GM19467 (cell line): ENCODE measurements around the gene CCR5.

Source experiments
- ATAC-seq: cut with Tn5 transposase; IDR thresholded peaks from one replicate; pipeline ENCODE4 v1.9.1; 2021; ENCODE audit warnings: mild to moderate bottlenecking, moderate library complexity; ENCODE audit not compliant: unreplicated experiment

CCR5 gene

GRCh38 chr3:46406443-46406787, 35.7 kb downstream of the CCR5 start:
- ATAC-seq, result no peak

- no peak for ATAC-seq
These were observed 36.3 kb downstream of the CCR5 start, which contains the start of the genes CCR5AS and CCRL2 for GRCh38 chr3:46406788-46407611. CCR5AS (minus strand) TSS chr3:46407066. CCRL2 (plus strand) TSS chr3:46407259; CDS start chr3:46408080, 821 bp downstream.

DNA sequence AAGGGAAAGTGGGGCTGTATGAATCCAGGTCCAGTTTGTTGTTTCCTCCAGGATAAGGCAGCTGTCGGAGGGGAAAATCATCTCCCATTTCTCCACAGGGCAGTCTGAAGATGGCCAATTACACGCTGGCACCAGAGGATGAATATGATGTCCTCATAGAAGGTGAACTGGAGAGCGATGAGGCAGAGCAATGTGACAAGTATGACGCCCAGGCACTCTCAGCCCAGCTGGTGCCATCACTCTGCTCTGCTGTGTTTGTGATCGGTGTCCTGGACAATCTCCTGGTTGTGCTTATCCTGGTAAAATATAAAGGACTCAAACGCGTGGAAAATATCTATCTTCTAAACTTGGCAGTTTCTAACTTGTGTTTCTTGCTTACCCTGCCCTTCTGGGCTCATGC, 37.2 kb downstream of the CCR5 start:
- ATAC-seq, result no peak

- no peak for ATAC-seq
These were observed 38.1 kb downstream of the CCR5 start for GRCh38 chr3:46408853-46409252.

DNA sequence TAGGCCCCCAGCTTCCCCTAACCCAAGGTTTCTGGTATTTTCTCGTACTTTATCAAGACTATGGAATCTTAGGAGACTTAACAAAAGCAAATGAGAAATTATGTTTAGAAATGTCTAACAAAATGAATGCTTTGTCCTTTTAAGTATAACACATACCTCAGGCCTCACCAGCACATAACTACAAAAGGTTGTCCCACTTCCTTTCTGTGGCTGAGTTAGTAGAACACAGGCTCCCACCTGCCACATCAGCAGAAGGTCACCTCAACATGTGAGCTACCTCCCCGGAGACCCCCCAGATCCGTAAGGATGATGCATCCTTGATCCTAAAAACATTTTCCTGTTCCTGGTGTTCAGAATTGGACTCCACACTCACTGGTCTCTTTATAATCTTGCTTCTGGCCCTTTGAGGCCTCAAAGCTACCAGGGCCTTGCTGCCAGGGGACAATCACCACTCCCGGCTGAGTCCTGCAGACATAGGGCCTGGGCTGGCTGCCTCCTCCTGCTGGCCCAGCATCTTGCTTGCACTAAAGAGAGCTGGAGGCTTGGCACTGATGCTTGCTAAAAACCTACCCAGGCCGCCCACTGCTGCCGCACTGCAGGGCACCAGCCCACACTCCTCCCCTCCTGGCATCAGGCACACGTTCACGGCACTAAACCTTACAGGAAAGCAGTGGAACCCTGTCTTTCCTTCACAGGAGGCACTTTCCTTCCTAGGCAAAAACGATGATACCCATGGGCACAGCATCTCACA, 39.2 kb downstream of the CCR5 start:
- no peak for ATAC-seq

- ATAC-seq, result no peak
These were observed 39.9 kb downstream of the CCR5 start for GRCh38 chr3:46410669-46411068.

- no peak for ATAC-seq
These were observed 40.5 kb downstream of the CCR5 start for GRCh38 chr3:46411271-46411670.

- no peak for ATAC-seq
These were observed 42.1 kb downstream of the CCR5 start for GRCh38 chr3:46412786-46413298.

DNA sequence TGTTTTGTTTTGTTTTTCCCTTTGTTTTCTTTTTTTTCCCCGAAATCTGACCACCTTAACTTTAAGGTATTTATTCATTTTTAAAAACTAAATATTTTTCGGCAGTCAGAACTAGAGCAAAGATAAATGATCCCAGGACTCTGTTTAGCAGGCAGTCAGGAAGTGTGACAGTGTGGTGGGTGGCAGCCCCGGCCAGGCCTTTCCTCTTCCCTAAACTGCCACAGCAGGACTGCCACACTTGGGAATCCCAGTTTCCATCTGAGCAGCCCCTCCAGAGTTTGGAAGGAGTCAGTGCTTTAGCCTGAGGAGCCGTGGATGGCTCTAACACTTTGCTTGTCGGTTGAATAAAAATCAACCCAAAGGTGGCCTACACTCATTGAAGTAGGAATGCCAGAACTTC, 43.2 kb downstream of the CCR5 start:
- no peak for ATAC-seq

- ATAC-seq, result no peak
These were observed 44.0 kb downstream of the CCR5 start for GRCh38 chr3:46414739-46415138.

DNA sequence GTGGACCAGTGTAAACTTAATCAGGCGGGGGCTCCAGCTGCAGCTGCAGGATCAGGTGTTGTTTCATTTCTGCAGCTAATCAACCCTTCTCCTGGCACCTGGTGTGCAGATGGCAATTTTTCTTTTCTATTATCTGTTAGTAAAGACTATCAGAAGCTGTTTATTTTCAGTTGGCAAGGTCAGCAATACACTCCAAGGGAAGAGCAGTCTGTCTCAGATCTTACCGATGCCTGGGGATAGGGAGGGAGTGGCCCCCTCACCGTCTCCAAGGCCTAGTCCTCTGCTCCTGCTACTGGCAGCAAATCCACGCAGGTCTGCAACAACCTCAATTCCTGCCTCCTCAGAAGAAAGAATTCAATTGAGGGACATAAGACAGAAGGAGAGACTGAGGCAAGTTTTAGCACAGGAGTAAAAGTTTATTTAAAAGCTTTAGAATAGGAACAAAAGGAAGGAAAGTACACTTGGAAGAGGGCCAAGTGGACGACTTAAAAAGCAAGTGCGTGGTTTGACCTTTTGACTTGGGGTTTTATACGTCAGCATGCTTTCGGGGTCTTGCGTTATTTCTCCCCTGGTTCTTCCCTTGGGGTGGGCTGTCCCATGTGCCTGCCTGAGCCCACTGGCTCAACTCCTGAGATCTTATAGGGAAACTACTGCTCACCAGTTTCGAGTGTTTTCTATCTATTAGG, 45.5 kb downstream of the CCR5 start:
- ATAC-seq, result no peak

GRCh38 chr3:46416811-46417510, 46.2 kb downstream of the CCR5 start:
- ATAC-seq, result no peak

GRCh38 chr3:46417841-46418611, 47.3 kb downstream of the CCR5 start:
- ATAC-seq, result no peak

DNA sequence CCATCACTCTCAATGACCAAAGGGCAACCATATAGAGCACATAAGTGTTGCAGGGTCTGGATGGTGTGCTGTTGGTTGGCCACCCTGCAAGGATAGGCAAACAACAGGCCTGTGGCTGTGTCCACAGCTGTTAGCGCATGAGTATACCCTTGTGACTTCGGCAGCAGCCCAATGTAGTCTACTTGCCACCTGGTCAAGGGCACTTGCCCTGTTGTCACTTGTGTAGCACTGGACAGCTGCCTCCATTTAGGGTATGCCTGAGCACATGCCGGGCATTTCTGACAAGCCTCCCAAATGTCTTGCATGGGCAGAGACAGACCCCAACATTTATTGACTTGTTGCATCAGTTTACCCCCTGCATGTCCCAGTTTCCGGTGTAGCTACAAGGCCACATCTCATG, 49.1 kb downstream of the CCR5 start:
- ATAC-seq, result no peak

- ATAC-seq, result no peak
These were observed 50.2 kb downstream of the CCR5 start for GRCh38 chr3:46420931-46421330.

GRCh38 chr3:46422617-46423016, 51.9 kb downstream of the CCR5 start:
- no peak for ATAC-seq

GRCh38 chr3:46423588-46423987, 52.8 kb downstream of the CCR5 start:
- ATAC-seq, result no peak
